GM18907 (cell line): ENCODE measurements around the gene DCTPP1.
"Not testable (repeated sequence)": the region's sequence is repeated elsewhere in the genome, so short reads cannot be mapped to it uniquely, and the experiment has no call there.

Source experiments
- ATAC-seq: cut with Tn5 transposase; IDR thresholded peaks from one replicate; pipeline ENCODE4 v1.9.1; 2021; ENCODE audit warnings: mild to moderate bottlenecking, moderate library complexity; ENCODE audit not compliant: unreplicated experiment

The DCTPP1 gene

GRCh38 chr16:30414159-30414558, 15.7 kb downstream of the DCTPP1 start:
- no peak for ATAC-seq

DNA sequence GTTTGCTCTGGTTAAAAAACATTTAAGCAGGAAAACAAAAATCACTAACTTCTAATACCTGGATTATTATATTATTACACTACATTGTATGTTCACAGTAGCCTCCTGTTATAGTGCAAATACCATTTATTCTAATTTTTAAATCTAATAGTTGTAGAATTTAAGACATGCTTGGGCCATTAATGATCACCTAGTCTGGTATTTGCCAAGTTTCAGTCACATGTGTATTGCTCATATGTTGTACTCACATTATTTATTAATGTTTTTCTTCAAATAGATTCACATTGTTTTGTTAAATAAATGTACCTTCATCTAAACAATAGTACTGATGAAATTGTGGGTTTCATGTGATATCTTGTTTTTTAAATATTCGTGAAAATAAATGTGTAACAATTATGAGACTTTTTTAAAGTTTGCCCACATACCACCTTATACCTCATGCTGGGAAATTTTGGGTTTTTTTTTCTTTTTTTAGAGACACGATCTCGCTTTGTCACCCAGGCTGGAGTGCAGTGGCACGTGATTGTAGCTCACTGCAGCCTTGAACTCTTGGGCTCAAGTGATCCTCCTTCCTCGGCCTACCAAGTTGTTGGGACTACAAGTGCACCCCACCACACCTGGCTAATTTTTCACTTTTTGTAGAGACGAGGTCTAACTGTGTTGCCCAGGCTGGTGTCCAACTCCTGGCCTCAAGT, 16.6 kb downstream of the DCTPP1 start:
- no peak for ATAC-seq

- ATAC-seq = peak; percentile 57
Observed at GRCh38 chr16:30409125-30410060, 20.4 kb downstream of the DCTPP1 start.

DNA sequence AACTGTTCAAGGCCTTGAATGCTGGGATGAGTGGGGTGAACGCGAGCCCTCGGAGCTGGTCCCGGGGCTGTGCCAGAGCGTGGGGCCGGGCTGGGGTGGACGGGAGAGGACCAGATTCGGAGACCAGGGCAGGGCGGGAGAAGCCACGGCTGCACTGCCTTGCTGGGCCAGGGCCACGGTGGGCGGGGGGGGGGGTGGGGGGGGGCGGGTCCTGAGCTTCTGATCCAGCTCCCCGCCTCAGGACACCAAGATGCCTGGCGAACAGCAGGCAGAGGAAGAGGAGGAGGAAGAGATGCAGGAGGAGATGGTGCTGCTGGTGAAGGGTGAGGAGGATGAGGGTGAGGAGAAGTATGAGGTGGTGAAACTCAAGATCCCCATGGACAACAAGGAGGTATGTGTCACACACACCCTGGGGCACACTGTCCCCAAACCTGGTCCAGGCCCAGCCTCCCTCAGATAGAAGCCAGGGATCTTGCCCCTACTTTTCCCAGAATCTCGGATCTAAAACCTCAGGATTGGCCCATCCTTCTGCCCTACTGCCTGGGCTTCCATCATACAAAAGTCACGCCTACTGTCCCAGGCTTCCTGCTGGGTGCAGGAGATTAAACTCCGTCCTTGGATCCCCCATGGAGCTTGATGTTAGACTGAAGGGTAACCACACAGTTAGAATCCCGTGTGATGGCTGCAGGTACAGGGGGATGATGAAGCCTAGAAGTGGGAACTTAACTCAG, 21.9 kb downstream of the DCTPP1 start:
- ATAC-seq = peak; percentile 2

DNA sequence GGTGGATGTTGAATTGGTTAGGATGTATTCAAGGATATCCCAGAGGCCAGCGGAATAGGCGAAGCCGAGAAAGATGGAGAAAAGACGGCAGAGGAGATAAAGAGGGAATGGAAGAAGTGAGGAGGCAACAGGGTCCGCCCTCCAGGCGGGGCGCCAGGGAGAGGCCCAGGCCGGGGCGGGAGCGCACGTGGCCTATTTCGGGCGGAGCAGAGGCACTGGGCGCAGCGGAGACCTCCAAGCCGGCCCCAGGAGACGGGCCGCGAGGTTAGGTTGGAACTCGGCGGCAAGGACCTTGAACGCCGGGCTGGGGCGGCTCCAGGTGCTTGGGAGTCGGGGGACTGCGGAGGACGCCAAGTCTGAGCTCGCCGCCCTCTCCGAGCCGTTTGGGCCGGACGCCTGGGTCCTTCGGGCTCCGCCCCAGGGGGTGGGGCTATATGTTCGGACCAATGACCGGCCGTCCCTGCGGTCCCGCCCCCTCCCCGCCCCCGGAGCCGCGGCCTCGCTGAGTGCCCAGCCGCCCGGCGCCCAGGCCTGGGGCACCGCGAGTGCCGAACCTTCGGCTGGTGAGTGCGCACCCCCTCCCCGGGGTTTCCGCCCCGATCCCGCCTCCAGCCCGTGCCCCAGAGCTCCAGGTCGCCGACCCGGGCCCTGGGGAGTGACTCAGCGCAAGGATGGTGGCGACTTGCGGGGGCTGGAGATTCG, 22.6 kb downstream of the DCTPP1 start, which contains the start of gene ZNF771:
Gene ZNF771, plus strand, starts transcription at position 505 of the 702 bp plus-strand sequence. CDS start 448 bp downstream, outside the sequence.
- ATAC-seq = peak; percentile 76

GRCh38 chr16:30406795-30407101, 23.1 kb downstream of the DCTPP1 start:
- ATAC-seq = peak; percentile 5

GRCh38 chr16:30401768-30402425, 27.9 kb downstream of the DCTPP1 start:
- ATAC-seq = no peak

DNA sequence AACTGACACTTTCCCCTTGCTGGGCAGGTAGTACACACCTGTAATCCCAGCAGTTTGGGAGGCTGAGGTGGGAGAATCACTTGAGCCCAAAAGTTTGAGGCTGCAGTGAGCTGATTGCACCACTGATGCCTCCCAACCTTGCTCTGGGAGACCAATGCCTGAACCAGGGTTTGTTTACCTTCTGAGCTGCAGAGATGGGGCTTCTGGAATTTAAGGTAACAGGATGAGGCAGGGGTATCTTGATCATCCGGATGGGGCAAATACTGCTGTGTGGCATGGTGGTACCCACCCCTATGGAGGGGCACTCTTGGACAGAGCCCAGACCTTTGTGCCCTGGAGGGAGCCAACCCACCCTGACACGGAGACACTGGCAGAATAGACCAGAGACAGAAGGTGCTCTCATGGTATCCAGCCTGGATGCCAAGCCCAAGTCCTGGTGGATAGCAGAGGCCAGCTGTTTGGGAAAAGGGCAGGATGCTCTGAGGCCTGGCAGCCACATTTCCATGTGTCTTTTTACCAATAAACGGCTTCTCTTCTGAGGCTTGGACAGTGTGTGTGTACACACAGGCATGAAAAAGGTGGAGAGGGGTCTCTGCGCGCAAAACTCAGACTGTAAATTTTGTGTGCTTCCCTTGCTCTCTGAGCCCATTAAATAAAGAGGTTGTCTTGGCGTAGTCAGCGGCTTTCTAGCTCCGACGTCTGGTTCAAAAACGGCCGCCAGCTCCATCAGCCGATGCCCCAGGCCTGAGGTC, 30.2 kb downstream of the DCTPP1 start:
- ATAC-seq = no peak

DNA sequence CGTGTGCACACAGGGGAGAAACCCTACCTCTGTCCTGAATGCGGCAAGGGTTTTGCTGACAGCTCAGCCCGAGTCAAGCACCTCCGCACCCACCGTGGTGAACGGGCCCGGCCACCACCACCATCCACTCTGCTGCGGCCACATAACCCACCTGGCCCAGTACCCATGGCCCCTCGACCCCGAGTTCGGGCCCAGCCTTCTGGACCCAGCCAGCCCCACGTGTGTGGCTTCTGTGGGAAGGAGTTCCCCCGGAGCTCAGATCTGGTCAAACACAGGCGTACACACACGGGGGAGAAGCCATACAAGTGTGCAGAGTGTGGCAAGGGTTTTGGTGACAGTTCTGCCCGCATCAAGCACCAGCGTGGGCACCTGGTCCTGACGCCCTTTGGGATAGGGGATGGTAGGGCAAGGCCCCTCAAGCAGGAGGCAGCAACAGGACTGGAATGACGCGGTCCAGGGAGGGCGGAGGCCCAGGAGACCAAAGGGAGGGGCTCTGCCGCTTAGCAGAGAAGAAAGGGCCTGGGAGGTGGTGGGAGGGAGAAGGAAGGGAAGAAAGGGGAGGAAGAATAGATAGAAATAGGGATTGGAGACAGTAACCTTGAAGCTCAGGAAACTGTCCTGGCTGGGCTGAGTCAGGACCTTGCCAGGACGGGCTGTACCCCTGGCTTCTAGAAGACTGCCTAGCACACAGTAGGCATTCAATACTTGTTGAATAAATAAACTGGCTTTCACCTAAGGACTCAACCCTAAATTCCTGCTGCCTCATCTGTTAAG, 31.0 kb downstream of the DCTPP1 start:
- no peak for ATAC-seq

- ATAC-seq = no peak
Observed at GRCh38 chr16:30397776-30398660, 31.8 kb downstream of the DCTPP1 start.

DNA sequence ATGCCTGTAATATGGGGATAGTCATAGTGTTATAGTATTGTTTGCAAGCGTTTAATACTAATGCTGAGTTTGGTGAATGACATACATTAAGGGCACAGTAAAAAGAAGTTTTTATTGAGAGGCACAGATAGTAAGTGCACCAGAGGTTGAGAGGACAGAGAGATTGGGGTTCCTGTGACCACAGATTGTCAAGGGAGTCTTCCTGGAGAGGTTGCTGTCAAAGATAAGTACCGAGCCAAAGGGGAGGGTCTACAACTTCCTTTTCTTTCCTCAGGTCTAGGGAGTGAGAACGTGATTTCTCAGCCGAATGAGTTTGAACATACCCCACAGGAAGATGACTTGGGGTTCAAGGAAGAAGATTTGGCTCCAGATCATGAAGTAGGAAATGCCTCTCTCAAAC, 32.8 kb downstream of the DCTPP1 start:
- ATAC-seq = no peak

GRCh38 chr16:30396627-30397026, 33.2 kb downstream of the DCTPP1 start:
- not testable (repeated sequence) for ATAC-seq

DNA sequence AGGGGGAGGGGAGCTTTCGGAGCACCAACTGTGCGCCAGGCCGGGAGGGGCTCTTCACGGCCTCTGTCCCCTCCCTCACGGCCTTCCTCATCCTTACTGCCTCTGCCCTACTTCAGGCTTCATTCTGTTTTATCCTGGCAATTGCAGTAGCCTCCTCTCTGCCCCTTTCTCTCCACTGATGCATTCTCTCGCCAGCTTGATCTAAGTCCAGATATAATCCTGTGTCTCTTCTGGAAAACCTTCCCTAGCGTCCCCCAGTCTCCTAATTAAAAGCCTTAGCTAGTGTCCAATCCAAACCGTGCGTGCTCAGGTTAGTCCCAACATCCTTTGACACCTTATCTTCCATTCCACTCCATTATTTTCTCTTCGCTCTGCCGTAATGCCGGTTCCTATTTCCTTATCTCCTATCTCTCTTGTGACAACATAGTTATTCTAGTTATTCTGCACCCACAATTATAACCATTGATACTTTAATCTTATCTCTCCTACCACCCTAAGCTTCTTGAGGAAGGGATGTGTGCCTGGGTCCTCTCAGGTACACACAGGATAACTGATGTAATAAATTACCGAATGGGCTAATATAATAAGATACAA, 33.7 kb downstream of the DCTPP1 start:
- no peak for ATAC-seq

GRCh38 chr16:30395155-30395991, 34.5 kb downstream of the DCTPP1 start, which contains the start of gene ZNF48:
TSS of gene ZNF48 (plus strand) at chr16:30395420. CDS start at chr16:30395795, 375 bp downstream.
- peak; percentile 65 for ATAC-seq

DNA sequence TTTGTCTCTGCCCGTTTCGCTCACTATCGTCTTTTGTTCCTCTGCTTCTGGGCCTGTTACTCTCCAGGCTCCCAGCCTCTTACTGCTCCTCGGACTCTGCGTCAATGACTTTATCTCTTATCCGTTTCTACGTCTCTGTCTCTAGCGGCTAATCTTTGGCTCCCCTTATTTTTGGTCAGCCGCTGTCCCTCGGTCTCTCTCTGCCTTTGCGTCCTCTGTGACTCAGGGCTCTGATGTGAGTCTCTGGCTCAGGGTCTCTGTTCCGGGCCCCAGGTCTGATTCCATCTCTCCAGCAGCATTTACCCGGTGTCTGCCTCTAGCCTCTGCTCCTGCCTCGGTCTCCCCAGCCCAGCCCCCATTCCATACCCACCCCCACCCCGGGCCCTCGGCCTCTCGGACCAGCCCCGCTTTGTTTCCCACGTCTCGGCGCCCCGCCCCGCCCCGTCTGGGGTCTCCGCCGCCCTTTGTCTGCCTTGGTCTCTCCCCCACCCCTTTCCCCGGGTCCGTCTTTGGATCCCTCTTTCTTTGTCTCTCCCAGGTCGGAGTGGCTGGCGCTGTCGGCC, 35.2 kb downstream of the DCTPP1 start:
- no peak for ATAC-seq

- no peak for ATAC-seq
Observed at GRCh38 chr16:30383521-30383920, 46.3 kb downstream of the DCTPP1 start.
